Fibroblast of villous mesenchyme (primary cell): ENCODE measurements around the gene SHROOM3. TPM values are rescaled to one million over a fixed set of nuclear protein-coding genes. Genes with fewer than 3 reads are reported as not detected.
A peak's percentile ranks its signal among the peaks of the same experiment; 100 is the strongest.

Source experiments
- DNase-seq: peaks from one replicate; pipeline ENCODE4 v3.0.0-alpha.2; 2010; ENCODE audit warnings: low read depth
- H3K4me3 ChIP-seq: 2 replicates; pipeline ENCODE4 v1.5.1; 2011; ENCODE audit warnings: low read depth, mild to moderate bottlenecking, low read length
- total RNA-seq: library from RNA; depleted of rRNA; stranded (reverse); fragments of >200 nt; gene quantifications from 2 replicates; pipeline ENCODE4 v1.2.3, GENCODE V29; 2012
- TF ChIP-seq, protein P1 (sequence below): IDR thresholded peaks from 2 replicates; pipeline ENCODE4 v1.5.1; 2012; ENCODE audit warnings: low read depth, mild to moderate bottlenecking, low read length; ENCODE audit not compliant: insufficient read depth

Gene SHROOM3
- total RNA-seq, 1 donor, result 27.6 TPM

DNA sequence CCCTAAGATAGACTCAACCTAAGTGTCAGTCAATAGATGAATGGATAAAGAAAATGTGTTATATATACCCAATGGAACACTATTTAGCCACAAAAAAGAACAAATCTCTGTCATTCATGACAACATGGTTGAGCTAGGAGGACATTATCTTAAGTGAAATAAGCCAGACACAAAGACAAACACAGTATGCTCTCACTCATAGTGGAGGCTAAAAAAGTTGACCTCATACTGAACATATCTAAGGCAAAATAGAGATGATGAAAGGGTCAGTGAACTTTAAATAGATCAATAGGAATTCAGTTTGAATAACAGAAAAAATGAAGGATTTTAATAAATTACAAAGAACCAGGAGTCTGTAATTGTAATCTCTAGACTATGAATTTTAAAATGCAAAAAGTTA is 356.4 kb downstream of the SHROOM3 start:
- TF ChIP-seq, protein P1, sequence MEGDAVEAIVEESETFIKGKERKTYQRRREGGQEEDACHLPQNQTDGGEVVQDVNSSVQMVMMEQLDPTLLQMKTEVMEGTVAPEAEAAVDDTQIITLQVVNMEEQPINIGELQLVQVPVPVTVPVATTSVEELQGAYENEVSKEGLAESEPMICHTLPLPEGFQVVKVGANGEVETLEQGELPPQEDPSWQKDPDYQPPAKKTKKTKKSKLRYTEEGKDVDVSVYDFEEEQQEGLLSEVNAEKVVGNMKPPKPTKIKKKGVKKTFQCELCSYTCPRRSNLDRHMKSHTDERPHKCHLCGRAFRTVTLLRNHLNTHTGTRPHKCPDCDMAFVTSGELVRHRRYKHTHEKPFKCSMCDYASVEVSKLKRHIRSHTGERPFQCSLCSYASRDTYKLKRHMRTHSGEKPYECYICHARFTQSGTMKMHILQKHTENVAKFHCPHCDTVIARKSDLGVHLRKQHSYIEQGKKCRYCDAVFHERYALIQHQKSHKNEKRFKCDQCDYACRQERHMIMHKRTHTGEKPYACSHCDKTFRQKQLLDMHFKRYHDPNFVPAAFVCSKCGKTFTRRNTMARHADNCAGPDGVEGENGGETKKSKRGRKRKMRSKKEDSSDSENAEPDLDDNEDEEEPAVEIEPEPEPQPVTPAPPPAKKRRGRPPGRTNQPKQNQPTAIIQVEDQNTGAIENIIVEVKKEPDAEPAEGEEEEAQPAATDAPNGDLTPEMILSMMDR, result no peak
- DNase-seq, result no peak
- no peak overlapping the region for H3K4me3 ChIP-seq

DNA sequence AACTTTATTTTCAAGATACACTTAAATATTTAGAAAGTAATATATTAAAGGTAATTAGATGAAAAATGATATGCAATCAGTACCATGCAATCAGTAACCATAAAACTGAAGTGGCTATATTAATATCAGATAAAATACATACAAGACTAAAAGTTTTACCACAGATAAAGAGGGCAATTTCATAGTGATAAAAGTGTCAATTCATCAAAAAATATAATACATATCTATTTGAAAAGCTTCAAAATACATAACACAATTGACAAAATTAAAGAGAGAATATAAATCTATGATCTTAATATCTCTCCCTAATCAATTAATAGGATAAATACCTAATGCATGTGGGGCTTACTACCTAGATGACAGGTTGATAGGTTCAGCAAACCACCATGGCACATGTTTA is 357.4 kb downstream of the SHROOM3 start:
- no peak overlapping the region for H3K4me3 ChIP-seq
- DNase-seq, result no peak
- TF ChIP-seq, protein P1, result no peak

DNA sequence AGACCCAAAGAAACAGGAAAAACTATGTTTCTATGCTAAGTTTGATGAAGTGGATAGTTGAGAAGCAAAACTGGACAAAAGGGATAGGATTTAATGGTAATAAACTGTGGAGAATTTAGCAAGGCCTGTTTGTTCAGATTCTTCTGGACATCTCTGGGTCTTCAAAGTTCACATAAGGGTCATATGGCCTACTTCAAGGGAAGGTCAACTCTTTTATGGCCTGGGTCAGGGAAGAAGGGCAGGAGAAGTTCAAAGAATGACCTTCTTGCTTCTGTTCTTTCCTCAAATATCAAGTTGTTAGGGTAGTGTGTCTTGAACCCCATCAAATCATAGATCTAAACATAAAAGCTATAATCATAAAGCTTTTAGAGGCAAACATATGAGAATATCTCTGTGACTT is 360.2 kb downstream of the SHROOM3 start:
- no peak overlapping the region for H3K4me3 ChIP-seq
- TF ChIP-seq, protein P1, result no peak
- peak; percentile 16 for DNase-seq

DNA sequence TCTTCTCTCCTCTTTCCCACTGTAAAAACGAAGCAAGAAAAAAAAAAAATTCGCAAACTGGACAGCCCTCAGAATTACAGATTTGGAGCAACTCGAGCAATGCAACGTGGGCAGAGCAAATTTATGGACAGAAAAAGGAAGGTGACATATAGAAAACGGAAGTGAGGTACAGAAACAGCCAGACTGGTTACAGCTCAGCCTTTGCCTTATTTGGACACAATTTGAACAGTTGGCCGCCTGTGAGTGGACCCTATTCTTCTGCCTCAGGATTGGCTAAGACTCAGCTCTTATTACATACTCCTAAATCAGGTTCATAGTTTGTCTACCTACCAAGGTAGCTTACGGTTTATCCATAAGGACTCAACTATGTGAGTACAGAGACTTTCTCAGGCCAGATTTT is 364.1 kb downstream of the SHROOM3 start:
- DNase-seq, result no peak
- H3K4me3 ChIP-seq, result no peak overlapping the region
- TF ChIP-seq, protein P1, result no peak

DNA sequence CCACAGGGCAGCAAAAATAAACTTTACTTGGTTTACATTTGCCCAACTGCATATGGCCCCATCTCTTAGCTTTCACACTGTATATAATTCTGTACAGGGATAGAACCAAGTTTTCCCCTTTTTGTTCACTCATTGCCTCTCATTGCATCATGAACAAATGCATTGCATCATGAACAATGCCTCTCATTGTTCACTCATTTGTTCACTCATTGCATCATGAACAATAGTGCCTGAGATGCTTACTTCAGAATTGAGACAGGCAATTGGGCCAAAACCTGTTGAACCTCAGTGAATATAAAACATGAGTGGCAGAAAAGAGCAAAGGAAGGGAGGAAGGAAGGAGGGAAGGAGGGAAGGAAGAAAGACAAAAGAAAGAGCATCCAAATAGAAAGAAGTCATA is 364.7 kb downstream of the SHROOM3 start:
- TF ChIP-seq, protein P1, result no peak
- DNase-seq, result no peak
- H3K4me3 ChIP-seq, result no peak overlapping the region

DNA sequence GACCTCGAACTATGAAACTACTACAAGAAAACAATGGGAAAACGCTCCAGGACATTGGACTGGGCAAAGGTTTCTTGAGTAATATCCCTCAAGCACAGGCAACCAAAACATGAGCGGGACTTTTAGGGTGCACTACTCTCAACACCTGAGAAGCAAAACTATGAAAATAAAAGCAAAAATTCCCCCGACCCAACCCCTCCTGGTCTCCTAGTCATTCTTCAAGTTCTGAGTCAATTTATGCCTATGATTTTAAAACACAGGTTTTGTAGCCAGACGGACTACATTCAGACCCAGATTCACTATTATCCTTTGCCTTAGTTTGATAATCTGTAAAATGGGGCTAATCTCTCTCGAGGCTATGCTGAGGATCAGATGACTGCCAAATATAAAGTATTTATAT is 365.9 kb downstream of the SHROOM3 start:
- TF ChIP-seq, protein P1, result no peak
- H3K4me3 ChIP-seq, result no peak overlapping the region
- DNase-seq, result no peak

DNA sequence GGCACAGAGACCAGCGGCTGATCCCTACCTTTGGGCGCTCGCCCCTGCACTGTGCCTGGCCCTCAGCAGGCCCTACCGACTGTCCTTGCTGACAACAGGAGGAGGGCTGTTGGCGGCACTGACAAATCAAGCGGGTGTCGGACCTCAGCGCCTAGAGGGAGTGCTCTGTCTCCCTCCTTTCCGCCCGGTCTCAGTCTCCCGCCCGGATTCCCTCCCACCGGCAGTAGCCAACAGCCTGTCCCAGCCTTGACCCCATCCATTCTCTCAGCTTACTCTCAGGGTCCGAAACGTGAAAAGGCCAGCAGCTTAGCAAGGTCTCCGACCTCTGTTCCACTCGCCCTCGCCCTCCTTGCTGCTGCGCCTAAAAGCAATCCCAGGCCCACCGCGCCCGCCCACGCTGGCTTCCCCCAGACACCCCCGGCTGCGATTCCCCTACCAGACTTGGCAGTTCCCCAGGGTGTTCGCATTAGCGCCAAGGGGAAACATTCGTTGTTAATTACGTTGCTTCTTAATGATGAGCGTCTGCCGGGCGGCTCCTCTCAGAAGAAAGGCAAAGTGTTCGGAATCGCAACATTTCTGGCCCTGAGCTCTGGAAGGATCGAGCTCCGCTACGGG is 366.7 kb downstream of the SHROOM3 start:
- TF ChIP-seq, protein P1, result no peak
- DNase-seq, result peak; percentile 61

More for the DNA sequence above, 366.7 kb downstream of the SHROOM3 start:
- H3K4me3 ChIP-seq, result peak overlapping the region; percentile 36
